Nephron progenitor cell (in vitro differentiated cells): ENCODE data around the gene CFTR.
A peak's percentile ranks its signal among the peaks of the same experiment; 100 is the strongest.

Experiments used
- DNase-seq: peaks from one replicate; pipeline ENCODE4 v3.0.0; 2021
- H3K27ac Mint-ChIP-seq: 2 replicates; pipeline ENCODE4 v1.8.0; 2021; ENCODE audit warnings: mild to moderate bottlenecking, moderate library complexity, mixed read lengths
- H3K27me3 Mint-ChIP-seq: 2 replicates; pipeline ENCODE4 v1.8.0; 2021; ENCODE audit warnings: mild to moderate bottlenecking, low read depth, mixed read lengths; ENCODE audit not compliant: poor library complexity
- H3K36me3 Mint-ChIP-seq: 2 replicates; pipeline ENCODE4 v1.8.0; 2021; ENCODE audit warnings: low read depth, mixed read lengths
- H3K4me1 Mint-ChIP-seq: 2 replicates; pipeline ENCODE4 v1.8.0; 2021; ENCODE audit warnings: mixed read lengths
- H3K4me3 Mint-ChIP-seq: 2 replicates; pipeline ENCODE4 v1.8.0; 2021; ENCODE audit warnings: mild to moderate bottlenecking, moderate library complexity, mixed read lengths
- H3K9me3 Mint-ChIP-seq: 2 replicates; pipeline ENCODE4 v1.8.0; 2021; ENCODE audit warnings: mild to moderate bottlenecking, moderate library complexity, mixed read lengths
- TF ChIP-seq, protein P1 (sequence below): fragments of 200-600 bp; sonication (generic); IDR thresholded peaks from 2 replicates; pipeline ENCODE4 v1.5.0; 2021; ENCODE audit warnings: antibody characterized with exemption

CFTR gene

DNA sequence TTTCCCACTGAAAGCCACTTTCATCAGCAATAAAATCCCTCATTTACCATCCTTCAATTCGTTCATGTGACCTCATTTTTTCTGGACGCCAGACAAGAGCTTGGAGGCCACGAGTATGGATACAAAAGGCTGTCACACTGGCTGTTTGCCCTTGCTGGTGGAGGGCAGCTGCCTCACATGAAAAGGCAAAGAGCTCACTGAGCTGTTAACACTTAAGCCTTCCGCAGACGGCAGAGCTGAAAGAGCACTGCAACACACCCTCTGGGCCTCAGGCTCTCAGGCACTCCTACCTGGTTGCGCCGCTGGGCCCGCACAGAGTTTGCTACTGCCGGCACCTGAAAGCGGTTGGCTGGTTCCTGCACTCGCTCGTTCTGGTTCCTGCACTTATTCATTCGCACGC, 193.5 kb downstream of the CFTR start:
- no peaks in the 10 kb centered on the region for H3K36me3 Mint-ChIP-seq
- TF ChIP-seq, protein P1, sequence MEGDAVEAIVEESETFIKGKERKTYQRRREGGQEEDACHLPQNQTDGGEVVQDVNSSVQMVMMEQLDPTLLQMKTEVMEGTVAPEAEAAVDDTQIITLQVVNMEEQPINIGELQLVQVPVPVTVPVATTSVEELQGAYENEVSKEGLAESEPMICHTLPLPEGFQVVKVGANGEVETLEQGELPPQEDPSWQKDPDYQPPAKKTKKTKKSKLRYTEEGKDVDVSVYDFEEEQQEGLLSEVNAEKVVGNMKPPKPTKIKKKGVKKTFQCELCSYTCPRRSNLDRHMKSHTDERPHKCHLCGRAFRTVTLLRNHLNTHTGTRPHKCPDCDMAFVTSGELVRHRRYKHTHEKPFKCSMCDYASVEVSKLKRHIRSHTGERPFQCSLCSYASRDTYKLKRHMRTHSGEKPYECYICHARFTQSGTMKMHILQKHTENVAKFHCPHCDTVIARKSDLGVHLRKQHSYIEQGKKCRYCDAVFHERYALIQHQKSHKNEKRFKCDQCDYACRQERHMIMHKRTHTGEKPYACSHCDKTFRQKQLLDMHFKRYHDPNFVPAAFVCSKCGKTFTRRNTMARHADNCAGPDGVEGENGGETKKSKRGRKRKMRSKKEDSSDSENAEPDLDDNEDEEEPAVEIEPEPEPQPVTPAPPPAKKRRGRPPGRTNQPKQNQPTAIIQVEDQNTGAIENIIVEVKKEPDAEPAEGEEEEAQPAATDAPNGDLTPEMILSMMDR, result no peak
- H3K4me3 Mint-ChIP-seq, result peak overlapping the region; percentile 65
- H3K27ac Mint-ChIP-seq, result peak overlapping the region; percentile 90
- H3K4me1 Mint-ChIP-seq, result peaks cover 32% of the 10 kb centered on the region
- H3K9me3 Mint-ChIP-seq, result no peaks in the 10 kb centered on the region
- peak; percentile 44 for DNase-seq
- H3K27me3 Mint-ChIP-seq, result no peaks in the 10 kb centered on the region

- H3K27ac Mint-ChIP-seq, result no peak overlapping the region
- no peak for DNase-seq
Measured at GRCh38 chr7:117673839-117674238, 194.0 kb downstream of the CFTR start.

GRCh38 chr7:117674617-117675016, 194.8 kb downstream of the CFTR start:
- Mint-ChIP-seq H3K4me3 (no peak overlapping the region), H3K9me3 (no peaks in the 10 kb centered on the region), H3K4me1 (peaks cover 31% of the 10 kb centered on the region), H3K27ac (no peak overlapping the region), H3K36me3 (no peaks in the 10 kb centered on the region), H3K27me3 (no peaks in the 10 kb centered on the region)
- TF ChIP-seq, protein P1, result no peak
- no peak for DNase-seq

More at GRCh38 chr7:117673839-117674238, 194.0 kb downstream of the CFTR start:
- Mint-ChIP-seq H3K27me3 (no peaks in the 10 kb centered on the region), H3K4me1 (peaks cover 32% of the 10 kb centered on the region), H3K36me3 (no peaks in the 10 kb centered on the region), H3K4me3 (peak overlapping the region; percentile 65), H3K9me3 (no peaks in the 10 kb centered on the region)
- TF ChIP-seq, protein P1, result peak; percentile 39

DNA sequence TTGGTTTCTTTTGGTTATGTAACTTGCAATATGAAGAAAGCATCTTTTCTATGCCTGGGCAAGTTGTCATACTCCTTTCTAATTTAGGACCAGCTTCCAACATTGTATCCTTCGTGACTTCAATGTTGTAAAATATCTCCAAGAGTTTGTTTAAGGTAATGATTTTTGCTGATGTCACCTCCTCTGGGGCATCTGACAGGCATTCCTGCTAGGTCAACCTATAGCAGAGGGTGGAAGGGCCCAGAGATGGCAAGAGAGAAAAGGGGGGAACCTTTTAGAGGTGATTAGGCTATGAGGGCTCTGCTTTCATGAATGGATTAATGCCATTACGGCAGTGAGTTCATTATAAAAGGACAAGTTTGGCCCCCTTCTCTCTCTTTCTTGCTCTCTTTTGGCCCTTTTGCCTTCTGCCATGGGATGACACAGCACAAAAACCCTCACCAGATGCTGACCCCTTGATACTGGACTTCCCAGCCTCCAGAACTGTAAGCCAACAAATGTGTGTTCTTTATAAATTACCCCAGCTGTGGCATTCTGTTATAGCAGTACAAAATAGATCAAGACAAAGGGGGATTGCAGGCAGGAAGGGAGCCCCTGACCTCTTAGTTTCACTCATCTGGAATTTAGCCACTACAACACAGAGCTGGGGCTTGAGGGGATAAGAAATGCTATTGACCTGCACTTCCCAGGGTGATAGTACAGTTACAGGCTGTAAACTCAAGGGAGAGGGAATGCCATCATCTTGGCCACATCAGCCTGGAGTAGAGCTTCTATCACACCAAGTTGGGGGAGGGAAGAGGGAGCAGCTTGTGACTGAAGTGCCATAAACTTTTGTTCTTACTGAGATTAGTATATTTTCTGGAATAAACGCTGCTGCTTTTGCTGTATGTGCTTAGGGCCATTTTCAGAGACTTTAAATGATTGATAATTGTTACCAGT, 195.9 kb downstream of the CFTR start:
- TF ChIP-seq, protein P1, result no peak
- no peaks in the 10 kb centered on the region for H3K36me3 Mint-ChIP-seq
- H3K4me3 Mint-ChIP-seq, result no peak overlapping the region
- H3K27ac Mint-ChIP-seq, result no peak overlapping the region
- DNase-seq, result no peak
- H3K4me1 Mint-ChIP-seq, result peaks cover 20% of the 10 kb centered on the region
- H3K27me3 Mint-ChIP-seq, result no peaks in the 10 kb centered on the region
- H3K9me3 Mint-ChIP-seq, result no peaks in the 10 kb centered on the region

DNA sequence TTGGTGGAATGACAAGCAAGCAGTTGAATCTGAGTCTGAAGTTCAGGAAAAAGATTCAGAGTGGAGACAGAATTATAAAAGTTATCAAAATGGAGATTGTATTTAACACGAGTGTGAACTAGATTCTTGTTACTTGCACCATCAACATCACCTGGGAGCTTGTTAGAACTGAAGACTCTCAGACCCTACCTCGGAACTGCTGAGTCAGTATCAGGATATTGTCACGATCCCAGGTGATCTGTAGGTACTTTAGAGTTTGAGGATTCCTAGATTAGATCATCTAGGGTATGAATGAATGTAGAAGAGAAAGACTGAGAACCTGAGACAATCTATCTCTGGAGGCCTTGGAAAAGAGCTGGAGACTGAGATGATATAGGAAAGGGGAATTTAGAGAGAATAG, 199.3 kb downstream of the CFTR start:
- H3K4me1 Mint-ChIP-seq, result peaks cover 13% of the 10 kb centered on the region
- H3K9me3 Mint-ChIP-seq, result no peaks in the 10 kb centered on the region
- no peaks in the 10 kb centered on the region for H3K27me3 Mint-ChIP-seq
- no peaks in the 10 kb centered on the region for H3K36me3 Mint-ChIP-seq
- H3K4me3 Mint-ChIP-seq, result no peak overlapping the region
- no peak for DNase-seq
- no peak overlapping the region for H3K27ac Mint-ChIP-seq
- TF ChIP-seq, protein P1, result no peak
